GM21526 (cell line): ENCODE results near the gene FKTN.

Source experiments
- ATAC-seq: cut with Tn5 transposase; IDR thresholded peaks from one replicate; pipeline ENCODE4 v1.9.1; 2021; ENCODE audit warnings: moderate library complexity; ENCODE audit not compliant: unreplicated experiment, low FRiP score

FKTN gene

DNA sequence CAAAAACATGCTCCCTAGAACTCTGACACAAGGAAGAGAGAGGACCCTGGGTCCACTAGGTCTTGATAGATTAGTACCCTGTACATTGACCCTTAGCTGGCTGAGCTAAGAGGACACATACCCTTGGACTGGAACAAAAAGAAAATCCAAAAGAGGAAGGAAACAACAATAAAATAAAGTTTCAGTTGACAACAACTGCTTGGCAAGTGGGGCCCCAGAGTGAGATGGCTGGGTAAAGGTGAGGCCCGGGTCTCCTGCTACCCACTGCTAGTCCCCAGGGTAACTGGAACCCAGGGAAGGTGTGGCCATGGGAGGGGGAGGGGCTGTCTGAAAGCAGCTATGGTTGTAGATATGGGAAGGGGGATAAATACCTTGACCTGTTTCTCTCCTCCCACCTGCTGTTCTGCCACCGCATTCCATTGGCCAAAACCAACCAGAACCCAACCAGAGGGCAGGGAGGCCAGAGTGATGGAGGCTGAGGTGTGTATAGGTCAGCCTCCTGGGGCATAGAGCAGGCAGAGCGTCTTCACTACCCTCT, 116.0 kb downstream of the FKTN start:
- ATAC-seq = no peak

DNA sequence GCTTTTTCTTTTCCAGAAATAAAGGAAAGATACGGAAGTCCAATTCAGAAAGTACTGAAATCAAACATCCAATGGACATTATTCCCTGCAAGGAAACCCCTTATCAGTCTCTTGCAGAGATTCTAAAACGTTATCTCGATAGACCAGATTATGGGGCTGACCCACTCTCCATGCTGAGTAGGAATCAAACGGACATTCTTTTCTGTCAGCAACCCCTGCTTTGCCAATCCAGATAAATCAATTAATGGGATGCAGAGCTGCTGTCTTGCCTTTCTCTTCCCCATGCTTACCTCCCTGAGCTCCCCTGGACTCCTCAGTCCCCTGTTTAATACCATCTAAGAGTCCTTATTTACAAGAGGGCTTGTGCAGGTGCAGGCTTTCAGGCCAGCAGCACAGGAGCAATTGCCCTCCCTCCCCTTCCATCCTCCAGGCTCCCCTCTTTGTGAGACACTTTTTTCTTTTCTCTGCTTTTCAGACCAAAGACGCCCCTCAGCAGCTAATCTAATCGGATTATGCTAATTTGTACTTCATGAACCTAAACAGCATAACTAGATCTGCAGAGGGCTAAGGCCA, 118.5 kb downstream of the FKTN start:
- no peak for ATAC-seq

DNA sequence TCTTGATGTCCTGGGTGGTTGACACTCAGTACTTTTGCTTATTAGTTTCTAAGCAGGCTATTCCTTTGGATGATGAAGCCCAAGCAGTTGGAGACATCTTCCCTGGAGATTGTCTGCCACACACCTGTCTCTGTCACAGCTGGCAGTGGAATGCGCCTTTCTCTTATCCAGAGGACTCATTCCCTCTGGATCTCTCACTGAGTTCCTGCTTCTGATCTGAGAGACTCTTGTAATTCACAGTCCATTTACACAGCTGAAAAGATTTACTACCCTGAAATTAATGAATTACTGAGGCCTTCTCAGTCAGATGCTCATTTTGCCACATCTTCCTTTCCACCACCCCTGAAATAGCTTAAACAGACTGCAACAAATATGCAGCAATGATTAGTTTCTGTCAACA, 120.2 kb downstream of the FKTN start:
- no peak for ATAC-seq

DNA sequence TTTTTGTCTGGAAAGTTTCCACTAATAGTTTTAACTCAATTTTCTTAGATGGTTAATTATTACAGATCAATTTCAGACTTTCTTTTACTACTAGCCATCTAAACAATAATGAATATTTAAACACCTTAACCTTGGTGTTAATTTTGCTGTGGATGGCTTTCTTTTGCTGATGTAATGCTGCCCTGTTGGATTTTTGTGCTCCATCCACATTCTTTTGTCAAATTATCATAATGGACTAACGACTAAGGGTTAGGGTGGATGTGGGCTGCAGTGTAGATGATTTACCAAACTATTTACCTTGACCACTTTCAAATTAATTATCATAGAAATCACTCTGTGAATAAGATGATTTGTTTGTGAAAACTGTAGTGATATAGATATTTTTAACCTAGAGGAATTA, 120.8 kb downstream of the FKTN start:
- no peak for ATAC-seq

DNA sequence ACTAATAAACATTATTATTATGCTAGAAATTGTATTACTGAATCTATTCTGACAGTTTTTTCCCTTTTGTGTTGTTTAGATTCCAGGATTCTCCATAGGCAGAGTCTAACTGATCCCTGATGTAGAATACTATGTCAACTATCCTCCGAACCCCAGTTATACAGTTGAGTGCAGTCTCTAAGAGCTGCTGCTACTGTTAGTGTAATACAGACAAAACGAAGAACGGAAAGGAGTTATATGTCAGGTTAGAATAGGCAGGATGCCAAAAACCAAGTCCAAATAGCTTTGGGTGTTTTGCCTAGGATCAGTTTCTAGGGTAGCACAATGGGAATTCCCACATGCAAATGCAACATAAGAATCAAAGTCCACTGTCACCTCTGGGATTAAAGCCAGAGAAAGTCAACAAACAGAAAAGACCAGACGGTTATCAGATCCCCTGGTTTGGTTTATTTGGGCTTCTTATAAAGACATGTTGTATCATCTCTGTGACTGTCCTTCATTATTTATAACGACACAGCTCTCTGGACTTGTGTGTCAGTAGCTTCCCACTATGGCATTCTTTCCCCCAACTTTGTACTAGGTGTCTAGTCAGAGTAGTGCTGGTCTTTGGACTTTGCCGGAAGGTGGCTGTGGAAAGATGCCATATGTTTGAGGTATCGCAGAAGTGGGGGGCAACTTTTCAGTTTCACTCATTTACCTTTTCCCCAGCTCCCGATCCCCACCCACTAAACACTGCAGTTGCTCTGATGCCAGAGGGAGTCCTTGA, 121.5 kb downstream of the FKTN start:
- no peak for ATAC-seq

DNA sequence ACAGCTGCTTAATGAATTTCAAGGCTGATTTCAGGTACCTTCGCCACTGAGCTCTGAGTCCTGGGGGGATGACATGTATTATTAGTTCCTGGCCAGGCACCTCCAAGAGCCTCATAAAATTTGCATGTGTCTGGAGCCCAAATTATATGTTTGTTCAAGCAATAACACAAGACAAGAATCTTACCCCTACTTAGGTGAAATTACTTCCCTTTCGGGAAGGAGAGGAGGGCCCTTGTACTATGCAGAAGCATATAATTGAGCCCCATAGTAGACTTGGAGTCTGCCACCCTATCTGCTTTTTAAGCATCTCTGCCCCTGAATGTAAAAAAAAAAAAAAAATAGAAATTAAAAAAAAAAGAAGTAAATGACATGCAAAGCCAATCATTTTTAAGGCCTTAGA, 123.4 kb downstream of the FKTN start:
- ATAC-seq = no peak

DNA sequence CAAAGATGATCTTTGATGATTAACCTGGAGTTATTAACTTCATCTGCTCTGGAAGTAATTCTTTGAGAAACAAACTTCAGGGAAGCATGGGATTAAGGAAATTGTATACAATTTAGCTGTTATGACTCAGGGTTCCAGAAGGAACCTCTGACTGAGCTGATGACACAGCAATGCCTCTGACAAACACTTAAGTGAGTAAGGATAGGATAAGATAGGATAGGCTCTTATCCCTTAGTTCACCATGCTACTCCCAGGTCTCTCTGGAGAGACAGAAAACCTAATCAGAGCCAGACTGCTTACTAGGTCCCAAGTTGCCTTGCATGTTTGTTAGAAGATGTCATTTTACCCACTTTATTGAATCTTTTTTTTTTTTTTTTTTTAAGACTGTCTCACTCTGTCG, 123.8 kb downstream of the FKTN start:
- no peak for ATAC-seq

DNA sequence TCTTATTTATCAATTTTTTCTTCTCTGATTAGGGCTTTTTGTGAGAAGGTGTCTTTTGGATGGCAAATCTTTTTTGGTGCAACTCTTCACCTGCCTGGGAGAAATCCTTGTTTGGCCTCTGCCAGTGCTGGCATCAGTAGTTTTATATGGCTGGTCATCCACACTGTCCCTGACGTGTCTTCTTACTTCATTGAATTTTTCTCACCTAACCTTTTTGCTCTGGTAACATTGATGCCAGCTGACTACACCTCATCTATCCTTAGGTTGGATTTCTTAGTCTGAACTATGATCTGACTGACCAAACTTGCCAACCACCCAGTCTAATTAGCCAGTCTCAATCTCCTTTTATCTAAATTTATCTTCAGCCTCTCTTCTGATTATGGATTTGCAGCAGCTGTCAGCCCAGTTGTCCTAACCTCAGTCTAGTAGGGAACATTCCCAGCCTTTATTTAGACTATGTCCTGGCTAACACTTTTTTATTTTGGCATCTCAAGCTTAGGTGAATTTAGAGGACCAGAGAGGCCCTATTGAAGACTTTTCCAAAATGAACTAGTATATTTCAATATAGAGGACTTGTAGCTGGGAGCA, 125.9 kb downstream of the FKTN start:
- ATAC-seq = no peak

DNA sequence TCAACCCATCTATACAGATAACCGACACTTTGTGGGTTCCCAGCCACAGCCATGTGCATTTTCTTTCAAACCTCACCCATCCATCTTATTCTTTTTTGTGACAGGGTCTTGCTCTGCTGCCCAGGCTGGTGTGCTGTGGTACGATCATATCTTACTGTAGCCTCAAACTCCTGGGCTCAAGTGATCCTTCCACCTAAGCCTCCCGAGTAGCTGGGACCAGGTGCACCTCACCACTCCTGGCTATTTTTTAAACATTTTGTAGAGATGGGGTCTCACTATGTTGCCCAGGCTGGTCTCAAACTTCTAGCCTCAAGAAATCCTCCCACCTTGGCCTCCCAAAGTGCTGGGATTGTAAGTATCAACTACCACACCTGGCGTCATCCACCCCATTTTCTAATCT, 129.0 kb downstream of the FKTN start:
- no peak for ATAC-seq
